DND-41 (cell line): ENCODE results near the gene YIPF7.

Experiments used
- ATAC-seq: fragments of 200-7000 bp; cut with Tn5 transposase; 3 replicates; pipeline ENCODE4 v1.9.1; 2021; ENCODE audit warnings: low read depth; ENCODE audit not compliant: insufficient read depth
- DNase-seq: peaks from one replicate; pipeline ENCODE4 v3.0.0-alpha.2; 2020
- H2AFZ ChIP-seq: 2 replicates; pipeline ENCODE4 v1.6.0; 2012; ENCODE audit warnings: low read depth, low read length
- H3K27ac ChIP-seq: 2 replicates; pipeline ENCODE4 v1.5.1; 2012; ENCODE audit warnings: low read length, inconsistent platforms
- H3K27me3 ChIP-seq: fragments of 200-600 bp; sonication (generic); 2 replicates; pipeline ENCODE4 v1.6.0; 2012; ENCODE audit warnings: low read length, mild to moderate bottlenecking, inconsistent platforms; ENCODE audit not compliant: insufficient read depth, poor library complexity
- H3K36me3 ChIP-seq: 2 replicates; pipeline ENCODE4 v1.5.1; 2012; ENCODE audit warnings: low read length, inconsistent platforms; ENCODE audit not compliant: insufficient read depth
- H3K4me1 ChIP-seq: 2 replicates; pipeline ENCODE4 v1.5.1; 2012; ENCODE audit warnings: mild to moderate bottlenecking, low read length; ENCODE audit not compliant: insufficient read depth
- H3K4me2 ChIP-seq: 2 replicates; pipeline ENCODE4 v1.6.0; 2012; ENCODE audit warnings: mild to moderate bottlenecking, moderate library complexity, low read length, inconsistent platforms; ENCODE audit not compliant: insufficient read depth
- H3K4me3 ChIP-seq, 2 experiments: fragments of 200-600 bp in 1 of 2; shearing (Covaris generic) in 1 of 2; 2 replicates each; pipeline ENCODE4 v1.5.1; 2012 to 2016; ENCODE audit warnings: inconsistent platforms in 2 of 2, low read length in 2 of 2, mild to moderate bottlenecking in 2 of 2, low read depth in 1 of 2, moderate library complexity in 1 of 2
- H3K79me2 ChIP-seq: 2 replicates; pipeline ENCODE4 v1.6.0; 2012; ENCODE audit warnings: low read length, inconsistent platforms; ENCODE audit not compliant: insufficient read depth
- H3K9ac ChIP-seq: 2 replicates; pipeline ENCODE4 v1.6.0; 2012; ENCODE audit warnings: low read depth, mild to moderate bottlenecking, inconsistent platforms, low read length, moderate library complexity
- H3K9me3 ChIP-seq: 2 replicates; pipeline ENCODE4 v1.5.1; 2012; ENCODE audit warnings: low read length, moderate library complexity, mild to moderate bottlenecking, inconsistent platforms; ENCODE audit not compliant: insufficient read depth, severe bottlenecking
- H4K20me1 ChIP-seq: 2 replicates; pipeline ENCODE4 v1.6.0; 2012; ENCODE audit warnings: low read length; ENCODE audit not compliant: insufficient read depth
- CTCF ChIP-seq: IDR thresholded peaks from 2 replicates; pipeline ENCODE4 v1.5.1; 2012; ENCODE audit warnings: borderline replicate concordance, low read length, moderate library complexity, mild to moderate bottlenecking; ENCODE audit not compliant: poor library complexity, severe bottlenecking; ENCODE audit errors: extremely low read depth
- EZH2 ChIP-seq: IDR thresholded peaks from 3 replicates; pipeline ENCODE4 v1.6.1; 2012; ENCODE audit warnings: borderline replicate concordance, low read depth, mild to moderate bottlenecking, moderate library complexity, low read length, inconsistent platforms; ENCODE audit not compliant: severe bottlenecking

The YIPF7 gene

GRCh38 chr4:44675366-44675765 is 23.9 kb upstream of the YIPF7 start:
- H2AFZ ChIP-seq = no peak overlapping the region
- H3K4me3 ChIP-seq = no peak overlapping the region
- no peak for TF ChIP-seq CTCF
- TF ChIP-seq EZH2 = no peak
- ATAC-seq = no peak
- peaks cover 17% of the 10 kb centered on the region for H3K4me1 ChIP-seq
- H3K4me2 ChIP-seq = no peak overlapping the region
- no peaks in the 10 kb centered on the region for H4K20me1 ChIP-seq
- peaks cover 30% of the 10 kb centered on the region for H3K79me2 ChIP-seq
- H3K9me3 ChIP-seq = no peaks in the 10 kb centered on the region
- H3K9ac ChIP-seq = no peak overlapping the region
- H3K27ac ChIP-seq = no peak overlapping the region
- no peaks in the 10 kb centered on the region for H3K36me3 ChIP-seq
- H3K27me3 ChIP-seq = no peaks in the 10 kb centered on the region
- DNase-seq = no peak

- H3K9ac ChIP-seq = no peak overlapping the region
- H3K4me2 ChIP-seq = no peak overlapping the region
- no peaks in the 10 kb centered on the region for H3K36me3 ChIP-seq
- H3K27ac ChIP-seq = no peak overlapping the region
- ATAC-seq = no peak
- H3K4me3 ChIP-seq = no peak overlapping the region
- H3K9me3 ChIP-seq = no peaks in the 10 kb centered on the region
- no peak for DNase-seq
- peaks cover 8% of the 10 kb centered on the region for H3K4me1 ChIP-seq
- no peaks in the 10 kb centered on the region for H4K20me1 ChIP-seq
- no peak for TF ChIP-seq EZH2
- TF ChIP-seq CTCF = peak; percentile 24
- no peak overlapping the region for H2AFZ ChIP-seq
- H3K27me3 ChIP-seq = no peaks in the 10 kb centered on the region
- peaks cover 21% of the 10 kb centered on the region for H3K79me2 ChIP-seq
These were observed 23.0 kb upstream of the YIPF7 start for GRCh38 chr4:44674471-44674870.

GRCh38 chr4:44671636-44672035 is 20.2 kb upstream of the YIPF7 start:
- Histone ChIP-seq H3K9me3 (no peaks in the 10 kb centered on the region), H4K20me1 (no peaks in the 10 kb centered on the region)
- TF ChIP-seq EZH2 = no peak
- TF ChIP-seq CTCF = no peak

GRCh38 chr4:44670506-44671199 is 19.2 kb upstream of the YIPF7 start:
- no peaks in the 10 kb centered on the region for H4K20me1 ChIP-seq
- no peaks in the 10 kb centered on the region for H3K79me2 ChIP-seq
- no peak overlapping the region for H3K9ac ChIP-seq
- no peak overlapping the region for H3K4me2 ChIP-seq
- DNase-seq (no peak), ATAC-seq (no peak)
- no peaks in the 10 kb centered on the region for H3K27me3 ChIP-seq
- H3K9me3 ChIP-seq = no peaks in the 10 kb centered on the region
- TF ChIP-seq EZH2 = no peak
- no peak for TF ChIP-seq CTCF
- no peak overlapping the region for H2AFZ ChIP-seq
- no peak overlapping the region for H3K4me3 ChIP-seq
- H3K4me1 ChIP-seq = no peaks in the 10 kb centered on the region
- no peak overlapping the region for H3K27ac ChIP-seq
- no peaks in the 10 kb centered on the region for H3K36me3 ChIP-seq

More at GRCh38 chr4:44671636-44672035, 20.2 kb upstream of the YIPF7 start:
- ATAC-seq (no peak), DNase-seq (no peak)
- Histone ChIP-seq H3K4me1 (no peaks in the 10 kb centered on the region), H3K4me3 (no peak overlapping the region), H3K4me2 (no peak overlapping the region), H3K36me3 (no peaks in the 10 kb centered on the region), H2AFZ (no peak overlapping the region), H3K9ac (no peak overlapping the region), H3K27ac (no peak overlapping the region), H3K27me3 (no peaks in the 10 kb centered on the region), H3K79me2 (no peaks in the 10 kb centered on the region)
